AG09319 (cell line): ENCODE measurements around the gene PRPF4.

Experiments used
- DNase-seq: peaks from one replicate; pipeline ENCODE4 v3.0.0-alpha.2; 2010; ENCODE audit warnings: low read depth; ENCODE audit errors: extremely low read depth
- TF ChIP-seq, protein P1 (sequence below): IDR thresholded peaks from 2 replicates; pipeline ENCODE4 v1.5.1; 2011; ENCODE audit warnings: low read depth, mild to moderate bottlenecking, inconsistent platforms, low read length, moderate library complexity

Gene PRPF4

DNA sequence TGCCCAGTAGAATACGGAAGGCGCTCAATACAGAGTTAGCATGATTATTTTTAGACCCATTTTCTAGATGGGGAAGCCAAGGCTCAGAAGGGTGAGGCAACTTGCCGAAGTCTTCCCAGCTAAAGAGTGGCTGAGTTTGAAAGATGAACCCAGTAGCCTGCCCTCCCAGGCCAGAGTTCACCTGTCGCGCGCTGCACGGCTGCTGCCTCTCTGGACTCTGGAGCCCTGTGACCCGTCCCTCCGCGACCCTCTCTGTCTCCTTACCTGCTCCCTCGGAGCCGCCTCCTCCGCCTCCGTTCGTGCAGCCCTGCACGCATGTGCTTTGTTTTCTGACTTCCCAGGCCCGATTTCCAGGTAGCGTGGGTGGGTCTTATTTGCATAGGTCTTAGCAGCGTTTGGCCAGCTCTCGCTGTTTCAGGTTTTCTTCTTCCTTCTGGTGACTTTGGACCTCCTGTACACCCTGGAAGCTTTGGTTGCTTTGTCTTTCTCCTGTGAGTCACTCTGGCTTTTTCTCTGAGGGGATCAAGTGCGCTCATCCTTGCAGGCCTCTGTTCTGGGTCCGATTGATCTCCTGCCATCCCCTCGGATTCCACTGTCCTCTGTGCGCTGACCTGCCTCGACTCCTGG is 27.4 kb downstream of the PRPF4 start, which contains the start of gene RNF183:
TSS of gene RNF183 (minus strand) at position 585 of the 627 bp plus-strand sequence. CDS start 5,192 bp downstream, outside the sequence.
- TF ChIP-seq, protein P1, sequence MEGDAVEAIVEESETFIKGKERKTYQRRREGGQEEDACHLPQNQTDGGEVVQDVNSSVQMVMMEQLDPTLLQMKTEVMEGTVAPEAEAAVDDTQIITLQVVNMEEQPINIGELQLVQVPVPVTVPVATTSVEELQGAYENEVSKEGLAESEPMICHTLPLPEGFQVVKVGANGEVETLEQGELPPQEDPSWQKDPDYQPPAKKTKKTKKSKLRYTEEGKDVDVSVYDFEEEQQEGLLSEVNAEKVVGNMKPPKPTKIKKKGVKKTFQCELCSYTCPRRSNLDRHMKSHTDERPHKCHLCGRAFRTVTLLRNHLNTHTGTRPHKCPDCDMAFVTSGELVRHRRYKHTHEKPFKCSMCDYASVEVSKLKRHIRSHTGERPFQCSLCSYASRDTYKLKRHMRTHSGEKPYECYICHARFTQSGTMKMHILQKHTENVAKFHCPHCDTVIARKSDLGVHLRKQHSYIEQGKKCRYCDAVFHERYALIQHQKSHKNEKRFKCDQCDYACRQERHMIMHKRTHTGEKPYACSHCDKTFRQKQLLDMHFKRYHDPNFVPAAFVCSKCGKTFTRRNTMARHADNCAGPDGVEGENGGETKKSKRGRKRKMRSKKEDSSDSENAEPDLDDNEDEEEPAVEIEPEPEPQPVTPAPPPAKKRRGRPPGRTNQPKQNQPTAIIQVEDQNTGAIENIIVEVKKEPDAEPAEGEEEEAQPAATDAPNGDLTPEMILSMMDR: no peak
- DNase-seq: no peak

DNA sequence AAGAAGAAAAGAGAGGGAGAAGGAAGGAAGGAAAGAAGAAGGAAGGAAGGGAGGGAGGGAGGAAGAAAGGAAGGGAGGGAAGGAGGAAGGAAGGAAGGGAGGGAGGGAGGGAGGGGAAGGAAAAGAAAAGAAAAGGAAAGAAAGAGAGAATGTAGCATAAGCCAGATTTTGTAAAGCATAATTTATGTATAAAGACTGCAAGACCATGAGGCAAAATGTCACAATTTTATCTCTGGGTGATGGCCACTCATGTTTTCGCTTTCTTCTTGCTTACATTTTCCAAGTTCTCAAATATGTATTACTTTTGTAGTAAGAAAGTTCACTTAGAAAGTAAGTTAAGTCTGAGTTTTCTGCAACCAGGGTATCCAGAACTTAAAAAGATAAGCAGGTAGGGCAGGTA is 31.1 kb downstream of the PRPF4 start:
- DNase-seq: no peak
- TF ChIP-seq, protein P1: no peak

DNA sequence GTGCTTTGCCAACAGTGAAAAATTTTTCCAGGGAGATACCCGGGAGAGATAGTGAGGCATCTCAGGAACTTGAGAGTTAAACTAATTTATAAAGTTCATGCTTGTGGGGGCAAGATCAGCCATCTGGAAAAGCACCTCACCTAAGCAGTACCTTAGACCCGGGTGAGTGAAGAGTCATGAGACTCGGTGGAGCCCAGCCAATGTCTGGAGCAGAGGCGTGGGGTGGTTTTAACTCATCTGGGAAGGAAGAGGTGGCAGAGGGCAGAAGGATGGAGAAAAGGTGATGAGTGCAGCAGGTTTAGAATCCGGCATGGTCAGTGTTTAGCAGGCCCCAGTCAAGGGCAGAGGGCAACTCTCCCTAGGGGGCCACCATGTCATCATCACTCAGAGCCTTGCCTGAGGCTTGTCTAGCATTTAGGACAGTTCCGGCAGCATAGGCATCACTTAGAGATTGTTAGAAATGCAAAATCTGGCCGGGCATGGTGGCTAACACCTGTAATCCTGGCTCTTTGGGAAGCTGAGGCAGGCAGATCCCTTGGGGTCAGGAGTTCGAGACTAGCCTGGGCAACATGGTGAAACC is 32.0 kb downstream of the PRPF4 start:
- no peak for DNase-seq
- TF ChIP-seq, protein P1: no peak

DNA sequence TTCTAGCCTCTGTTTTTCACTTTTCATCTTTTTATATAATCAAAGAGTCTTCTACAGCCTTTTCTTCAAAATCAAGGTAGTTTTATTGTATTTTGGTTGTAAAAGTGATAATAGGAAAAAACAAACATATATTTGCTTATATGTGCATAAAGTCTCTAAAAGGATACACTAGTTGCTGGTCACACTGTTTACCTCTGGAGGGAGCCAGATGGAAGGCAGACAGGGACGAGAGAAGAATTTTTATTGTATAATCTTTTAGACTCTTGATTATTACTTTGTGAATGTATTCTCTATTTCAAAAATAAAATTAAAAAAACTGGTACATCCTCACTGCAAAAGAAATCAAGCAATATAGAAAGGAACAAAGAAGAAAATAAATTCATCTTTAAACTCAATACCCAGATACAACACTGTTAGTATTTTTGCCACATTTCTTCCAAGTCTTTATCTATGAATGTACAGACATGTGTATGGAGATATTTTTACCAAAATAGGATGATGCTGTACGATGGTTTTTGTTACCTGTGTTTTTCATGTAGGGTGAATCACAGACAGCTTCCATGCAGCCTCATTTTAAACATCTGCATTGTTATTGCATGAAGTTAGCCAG is 33.9 kb downstream of the PRPF4 start:
- DNase-seq: no peak
- TF ChIP-seq, protein P1: peak; percentile 84

DNA sequence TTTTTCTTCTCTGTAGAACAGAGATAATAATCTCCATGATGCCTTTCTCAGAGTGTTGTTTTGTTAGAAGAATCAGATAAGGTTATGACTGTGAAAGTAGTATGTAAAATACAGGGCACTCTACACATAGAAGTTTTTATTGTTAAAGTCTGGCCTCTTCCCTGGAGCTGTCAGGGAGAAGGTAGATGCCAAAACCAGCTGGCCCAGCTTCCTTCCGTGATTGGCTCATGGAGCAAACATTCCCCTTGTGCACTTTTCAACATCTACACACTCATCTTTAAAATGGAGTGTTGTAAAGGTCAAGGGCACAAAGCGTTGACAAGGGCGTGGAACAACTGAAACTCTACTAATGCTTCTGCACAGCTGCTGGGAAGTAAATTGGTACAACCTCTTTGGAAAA is 35.1 kb downstream of the PRPF4 start:
- DNase-seq: no peak
- TF ChIP-seq, protein P1: no peak

DNA sequence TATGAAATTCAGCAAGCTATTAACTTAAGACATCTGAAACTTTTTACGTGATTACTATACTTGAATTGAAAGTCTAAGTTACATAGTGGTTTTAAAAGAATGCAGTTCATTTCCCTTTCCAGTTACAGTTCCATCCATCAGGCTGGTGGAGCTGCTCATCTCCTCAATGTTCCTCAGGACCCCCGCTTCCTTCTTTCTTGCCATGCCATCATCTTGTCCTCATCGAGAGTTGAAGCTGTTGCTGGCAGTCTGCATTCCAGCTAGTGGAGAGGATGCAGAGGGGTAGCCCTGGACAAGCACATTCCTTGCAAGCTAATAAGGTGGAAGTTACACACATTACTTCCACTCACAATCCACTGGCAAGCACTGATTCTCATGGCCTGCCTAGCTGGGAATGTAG is 36.5 kb downstream of the PRPF4 start:
- TF ChIP-seq, protein P1: no peak
- no peak for DNase-seq

DNA sequence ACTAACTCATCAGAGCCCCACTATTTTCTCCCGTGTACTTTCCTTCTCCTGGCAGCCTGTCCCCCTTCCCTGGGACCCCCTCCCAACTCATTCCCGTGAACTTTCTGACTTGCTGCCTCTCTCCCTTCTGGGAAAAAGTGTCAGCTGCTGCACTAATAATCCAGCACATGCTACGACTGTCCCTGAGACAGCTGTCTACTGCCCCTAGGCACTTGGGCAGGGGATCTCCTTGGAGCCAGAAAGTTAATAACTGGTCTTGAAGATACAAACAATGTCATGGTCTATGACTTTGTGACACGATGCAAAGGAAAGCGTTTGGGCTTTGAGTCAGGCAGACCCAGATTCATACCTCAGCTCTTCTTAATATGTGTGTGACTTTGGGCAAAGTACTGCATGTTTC is 37.8 kb downstream of the PRPF4 start:
- no peak for DNase-seq
- TF ChIP-seq, protein P1: no peak
